ENCODE measurements around the gene POLR1A.

- TF ChIP-seq CREB5 (CRISPR knock-in tag; IDR thresholded peaks at IDR 0.05; ENCODE audit: low read depth) (no peak), ZNF70 (CRISPR knock-in tag; IDR thresholded peaks at IDR 0.05) (no peak), BACH2 (CRISPR knock-in tag; IDR thresholded peaks at IDR 0.05; ENCODE audit: borderline replicate concordance) (no peak), ZFP30 (CRISPR knock-in tag; IDR thresholded peaks at IDR 0.05) (no peak), ZNF8 (CRISPR knock-in tag; IDR thresholded peaks at IDR 0.05) (no peak), TOX (CRISPR knock-in tag; IDR thresholded peaks at IDR 0.05; ENCODE audit: borderline replicate concordance) (no peak)
Observed at GRCh38 chr2:85974390-85974789, 131.3 kb downstream of the POLR1A start.

All from SK-N-SH treated with all-trans-retinoic acid at 6 μM for 48 hours (cell line).